ENCODE data around the gene KRT33B.
"Not testable (repeated sequence)": the region's sequence is repeated elsewhere in the genome, so short reads cannot be mapped to it uniquely, and the experiment has no call there.

KRT33B gene

GRCh38 chr17:41369713-41370112 is at the start of gene KRT33B:
TSS of gene KRT33B (minus strand) at chr17:41369813. CDS start at chr17:41369750, 63 bp downstream.
- DNase-seq (ENCODE audit: low read depth in 3 of 3): no peak

GRCh38 chr17:41418116-41418860 is 48.7 kb upstream of the KRT33B start:
- DNase-seq (ENCODE audit: low read depth in 3 of 3): no peak

- no peak for DNase-seq (ENCODE audit: low read depth in 3 of 3)
These were observed 48.0 kb upstream of the KRT33B start for GRCh38 chr17:41417576-41418015.

- DNase-seq (ENCODE audit: low read depth in 3 of 3): no peak
These were observed 47.5 kb upstream of the KRT33B start for GRCh38 chr17:41417127-41417526.

GRCh38 chr17:41416479-41416878 is 46.9 kb upstream of the KRT33B start:
- DNase-seq (ENCODE audit: low read depth in 3 of 3): no peak

GRCh38 chr17:41415833-41416335 is 46.3 kb upstream of the KRT33B start:
- DNase-seq (ENCODE audit: low read depth in 3 of 3): no peak

GRCh38 chr17:41415411-41415810 is 45.8 kb upstream of the KRT33B start:
- DNase-seq (ENCODE audit: low read depth in 3 of 3): no peak

- no peak for DNase-seq (ENCODE audit: low read depth in 3 of 3)
These were observed 44.4 kb upstream of the KRT33B start for GRCh38 chr17:41413982-41414381.

GRCh38 chr17:41413353-41413957 is 43.8 kb upstream of the KRT33B start:
- DNase-seq (ENCODE audit: low read depth in 3 of 3): no peak

GRCh38 chr17:41411072-41411840 is 41.6 kb upstream of the KRT33B start:
- DNase-seq (ENCODE audit: low read depth in 3 of 3): no peak

GRCh38 chr17:41407226-41407625 is 37.6 kb upstream of the KRT33B start:
- DNase-seq (ENCODE audit: low read depth in 3 of 3): no peak

- no peak for DNase-seq (ENCODE audit: low read depth in 3 of 3)
These were observed 36.6 kb upstream of the KRT33B start for GRCh38 chr17:41406205-41406604.

GRCh38 chr17:41404024-41404671 is 34.5 kb upstream of the KRT33B start:
- DNase-seq (ENCODE audit: low read depth in 3 of 3): peak; percentile 18 to 56 (median 22)

- DNase-seq (ENCODE audit: low read depth in 3 of 3): no peak
These were observed 33.9 kb upstream of the KRT33B start for GRCh38 chr17:41403404-41404023.

- no peak for DNase-seq (ENCODE audit: low read depth in 3 of 3)
These were observed 32.5 kb upstream of the KRT33B start for GRCh38 chr17:41402161-41402560.

- no peak for DNase-seq (ENCODE audit: low read depth in 3 of 3)
These were observed 27.5 kb upstream of the KRT33B start, which contains the start of gene KRT31 for GRCh38 chr17:41396996-41397660. TSS of gene KRT31 (minus strand) at chr17:41397608. CDS start at chr17:41397539, 69 bp downstream.

GRCh38 chr17:41396340-41396739 is 26.7 kb upstream of the KRT33B start:
- no peak for DNase-seq (ENCODE audit: low read depth in 3 of 3)

GRCh38 chr17:41395611-41396010 is 26.0 kb upstream of the KRT33B start:
- no peak for DNase-seq (ENCODE audit: low read depth in 3 of 3)

GRCh38 chr17:41395044-41395443 is 25.4 kb upstream of the KRT33B start:
- DNase-seq (ENCODE audit: low read depth in 3 of 3): not testable (repeated sequence)

GRCh38 chr17:41394254-41394996 is 24.8 kb upstream of the KRT33B start:
- DNase-seq (ENCODE audit: low read depth in 3 of 3): no peak

Data from stimulated activated CD4-positive, alpha-beta T cell treated with anti-CD3 and anti-CD28 coated beads, TNF-alpha, amount 100 ng/mL, for 24 hours (primary cell).